Kidney (tissue), 22 donors: ENCODE results near the gene NES. TPM values are rescaled to one million over a fixed set of nuclear protein-coding genes. Genes with fewer than 3 reads are reported as not detected.

Experiments
- DNase-seq, 5 donors: peaks; one replicate each; pipeline ENCODE4 v3.0.0-alpha.2; 2013 to 2020
- FAIRE-seq: peaks from 2 replicates; lab custom pipeline; 2012; peaks lifted over from hg19 to GRCh38; lab: Jason Lieb, UNC
- H3K27ac ChIP-seq, 2 donors: one replicate each; pipeline ENCODE4 v1.7.0; 2013; ENCODE audit warnings: low read depth in 2 of 2, low read length in 2 of 2, inconsistent platforms in 1 of 2
- H3K27me3 ChIP-seq: one replicate; pipeline ENCODE4 v1.7.1; 2013; ENCODE audit warnings: low read length, inconsistent platforms; ENCODE audit not compliant: control insufficient read depth, insufficient read depth
- H3K36me3 ChIP-seq, 3 donors: one replicate each; pipeline versions ENCODE4 v1.7.0 to v1.7.1; 2013; ENCODE audit warnings: low read length in 3 of 3, control low read depth in 1 of 3, inconsistent platforms in 1 of 3; ENCODE audit not compliant: insufficient read depth in 3 of 3, control insufficient read depth in 2 of 3
- H3K4me1 ChIP-seq, 3 donors: one replicate each; pipeline versions ENCODE4 v1.7.0 to v1.7.1; 2013; ENCODE audit warnings: low read length in 3 of 3, inconsistent platforms in 1 of 3, low read depth in 1 of 3; ENCODE audit not compliant: control insufficient read depth in 2 of 3, insufficient read depth in 2 of 3
- H3K4me3 ChIP-seq, 3 donors: one replicate each; pipeline versions ENCODE4 v1.7.0 to v1.8.1; 2013; ENCODE audit warnings: low read length in 3 of 3, control low read depth in 1 of 3, inconsistent platforms in 1 of 3
- H3K9ac ChIP-seq, 3 donors: one replicate each; pipeline versions ENCODE4 v1.7.0 to v1.7.1; 2013; ENCODE audit warnings: low read length in 3 of 3, control low read depth in 1 of 3, inconsistent platforms in 1 of 3
- H3K9me3 ChIP-seq, 3 donors: one replicate each; pipeline versions ENCODE4 v1.7.0 to v1.7.1; 2013; ENCODE audit warnings: low read length in 3 of 3, control low read depth in 1 of 3, inconsistent platforms in 1 of 3; ENCODE audit not compliant: control insufficient read depth in 2 of 3, insufficient read depth in 1 of 3
- CTCF ChIP-seq: IDR thresholded peaks from 3 replicates; pipeline ENCODE4 v1.5.1; 2012; ENCODE audit warnings: mild to moderate bottlenecking, moderate library complexity, borderline replicate concordance; ENCODE audit not compliant: insufficient read depth; ENCODE audit errors: extremely low read depth
- intact Hi-C: fragments of 100-400 bp; cut with DNase I; formaldehyde crosslinking; loops from one replicate; pipeline ENCODE4 v1.11.1; 2022
- long read RNA-seq, 10 donors: library from polyadenylated mRNA in 1 of 10; unstranded in 1 of 10; transcript quantifications; one replicate each; pipeline ENCODE4 v2.0.0 and lab custom pipeline, GENCODE V29; 2021 to 2026
- polyA plus RNA-seq: library from polyadenylated mRNA; stranded (reverse); fragments of 350-450 nt; fragmentation: Illumina TruSeq; extraction: RNeasy Lipid Tissue Mini Kit (QIAGEN cat#74804); gene quantifications from one replicate; pipeline ENCODE4 v1.2.3, GENCODE V29; 2014; ENCODE audit warnings: low read depth, low replicate concordance; ENCODE audit not compliant: insufficient read depth
- total RNA-seq: library from RNA; stranded (reverse); fragmentation: NEBNext Ultra II Directional; extraction: Animal tissue kit (Norgen Biotek cat#: 25700); gene quantifications from one replicate; pipeline ENCODE4 v1.2.1, GENCODE V29; 2021
- donor health status: control.
- donor health status: control.
- donor health status: control.
- donor health status: control.
- donor health status: control.
- donor health status: DM: yes; HTN: yes; CAD: no.
- donor health status: Normal renal cell carcinoma (clear cell type).

NES gene
- 50.7 TPM for total RNA-seq
- 44.3 TPM for polyA plus RNA-seq
- long read RNA-seq, donor 1, full-length matches to known transcripts, result 32 of 32 reads
- long read RNA-seq, donor 1, partial matches to known transcripts, result 0 of 32 reads
- long read RNA-seq, donor 1, other reads (novel, unspliced or antisense), result 0 of 32 reads
- long read RNA-seq, donor 2, full-length matches to known transcripts, result 15 of 15 reads
- long read RNA-seq, donor 2, partial matches to known transcripts, result 0 of 15 reads
- long read RNA-seq, donor 2, other reads (novel, unspliced or antisense), result 0 of 15 reads
- long read RNA-seq, donor 3, full-length matches to known transcripts, result 22 of 22 reads
- long read RNA-seq, donor 3, partial matches to known transcripts, result 0 of 22 reads
- long read RNA-seq, donor 3, other reads (novel, unspliced or antisense), result 0 of 22 reads
- long read RNA-seq, donor 4, full-length matches to known transcripts, result 12 of 23 reads
- long read RNA-seq, donor 4, partial matches to known transcripts, result 11 of 23 reads
- long read RNA-seq, donor 4, other reads (novel, unspliced or antisense), result 0 of 23 reads
- long read RNA-seq, donor 5, full-length matches to known transcripts, result 1 of 1 reads
- long read RNA-seq, donor 5, partial matches to known transcripts, result 0 of 1 reads
- long read RNA-seq, donor 5, other reads (novel, unspliced or antisense), result 0 of 1 reads
- long read RNA-seq, donor 6, full-length matches to known transcripts, result 7 of 7 reads
- long read RNA-seq, donor 6, partial matches to known transcripts, result 0 of 7 reads
- long read RNA-seq, donor 6, other reads (novel, unspliced or antisense), result 0 of 7 reads
- long read RNA-seq, donor 7, full-length matches to known transcripts, result 2 of 29 reads
- long read RNA-seq, donor 7, partial matches to known transcripts, result 1 of 29 reads
- long read RNA-seq, donor 7, other reads (novel, unspliced or antisense), result 26 of 29 reads
- long read RNA-seq, donor 8, full-length matches to known transcripts, result 26 of 26 reads
- long read RNA-seq, donor 8, partial matches to known transcripts, result 0 of 26 reads
- long read RNA-seq, donor 8, other reads (novel, unspliced or antisense), result 0 of 26 reads
- long read RNA-seq, donor 9, full-length matches to known transcripts, result 11 of 16 reads
- long read RNA-seq, donor 9, partial matches to known transcripts, result 5 of 16 reads
- long read RNA-seq, donor 9, other reads (novel, unspliced or antisense), result 0 of 16 reads
- long read RNA-seq, donor 10, full-length matches to known transcripts, result 24 of 24 reads
- long read RNA-seq, donor 10, partial matches to known transcripts, result 0 of 24 reads
- long read RNA-seq, donor 10, other reads (novel, unspliced or antisense), result 0 of 24 reads

DNA sequence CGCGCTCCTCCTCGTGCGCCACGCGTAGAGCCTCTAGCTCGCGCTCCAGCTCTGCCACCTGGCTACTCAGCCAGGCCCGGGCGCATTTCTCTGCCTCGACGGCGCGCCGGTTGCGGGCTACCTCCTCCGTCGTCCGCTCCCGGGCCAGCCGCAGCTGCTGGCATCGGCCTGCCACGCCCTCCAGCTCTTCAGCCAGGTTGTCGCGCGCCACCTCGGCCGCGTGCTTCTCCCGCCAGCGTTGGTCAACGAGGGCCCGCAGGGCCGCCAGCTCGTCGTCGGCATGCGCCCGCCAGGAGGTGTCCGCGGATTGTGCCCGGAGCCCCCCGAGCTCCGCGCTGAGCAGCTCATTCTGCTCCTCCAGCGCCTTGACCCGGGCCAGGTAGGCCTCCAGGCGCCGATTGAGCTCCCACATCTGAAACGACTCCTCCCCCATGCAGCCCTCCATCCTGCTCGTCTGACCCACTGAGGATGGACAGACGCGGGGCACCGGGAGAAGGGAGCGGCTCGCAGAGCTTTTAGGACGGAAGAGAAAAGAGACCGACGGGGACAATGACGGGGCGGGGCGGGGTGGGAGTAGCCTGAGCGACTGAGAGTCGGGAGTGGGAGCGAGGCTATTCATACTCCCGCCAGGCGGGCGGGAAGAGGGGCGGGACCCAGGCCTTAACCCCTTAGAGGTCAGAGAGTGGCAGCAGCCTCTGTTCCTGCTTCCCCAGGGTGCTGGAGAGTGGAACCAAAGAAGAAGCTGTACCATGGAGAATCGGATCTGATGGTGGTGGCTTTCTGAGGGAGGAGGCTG lies at the start of gene NES:
TSS of gene NES (minus strand) at position 588 of the 796 bp plus-strand sequence. CDS start at position 445, 143 bp downstream.
- peak within 1 kb of the TSS; percentile 49 to 67 (median 49) for H3K9ac ChIP-seq

GRCh38 chr1:156726549-156727226 lies 49.5 kb upstream of the NES start:
- FAIRE-seq, result no peak
- H3K9me3 ChIP-seq, result no peaks in the 10 kb centered on the region
- DNase-seq, result peak in 2 of 5 donors; percentile 54 to 78
- peaks cover 0 to 16% (median 11%) of the 10 kb centered on the region in 3 donors for H3K36me3 ChIP-seq
- H3K27me3 ChIP-seq, result no peaks in the 10 kb centered on the region
- no peak for TF ChIP-seq CTCF
- H3K4me1 ChIP-seq, result peaks cover 9 to 29% (median 22%) of the 10 kb centered on the region in 3 donors
- no peak overlapping the region for H3K9ac ChIP-seq
- H3K4me3 ChIP-seq, result peak overlapping the region; percentile 1 to 43 (median 13)
- intact Hi-C loops, result no loop called here
- H3K27ac ChIP-seq, result no peak overlapping the region

More for the DNA sequence above, at the start of gene NES:
- DNase-seq (peak; percentile 86 to 93 (median 92)), FAIRE-seq (no peak)
- intact Hi-C loops, result no loop called here
- no peaks in the 10 kb centered on the region for H3K36me3 ChIP-seq
- TF ChIP-seq CTCF, result no peak
- peaks cover 10% of the 10 kb centered on the region for H3K27me3 ChIP-seq
- peak within 1 kb of the TSS; percentile 57 to 69 for H3K27ac ChIP-seq
- H3K4me1 ChIP-seq, result peaks cover 3 to 16% (median 6%) of the 10 kb centered on the region in 3 donors
- H3K9me3 ChIP-seq, result no peaks in the 10 kb centered on the region
- peak within 1 kb of the TSS; percentile 44 to 68 (median 58) for H3K4me3 ChIP-seq
